Heart right ventricle (tissue), 16 donors: Measurements from ENCODE around the gene ATP2B2. TPM values are rescaled to one million over a fixed set of nuclear protein-coding genes. Genes with fewer than 3 reads are reported as not detected.

Experiments
- ATAC-seq, 8 donors: fragments of 200-7000 bp; cut with Tn5 transposase; one replicate each; pipeline ENCODE4 v1.9.1; 2020; ENCODE audit warnings: mild to moderate bottlenecking in 8 of 8, moderate library complexity in 8 of 8, moderate number of reproducible peaks in 1 of 8
- DNase-seq, 2 donors: peaks; one replicate each; pipeline ENCODE4 v3.0.0-alpha.2; 2020
- H3K27ac ChIP-seq, 10 donors: fragments of 200-600 bp; sonication (generic) in 2 of 10; one replicate each; pipeline versions ENCODE4 v1.5.0 to v1.8.0; 2020 to 2022; ENCODE audit warnings: mild to moderate bottlenecking in 3 of 10
- H3K27me3 ChIP-seq, 7 donors: fragments of 200-600 bp; one replicate each; pipeline ENCODE4 v1.8.0; 2021 to 2022; ENCODE audit warnings: mild to moderate bottlenecking in 2 of 7
- H3K36me3 ChIP-seq, 9 donors: fragments of 200-600 bp; sonication (generic) in 1 of 9; one replicate each; pipeline versions ENCODE4 v1.5.0 to v1.8.0; 2020 to 2022; ENCODE audit warnings: mild to moderate bottlenecking in 2 of 9
- H3K4me1 ChIP-seq, 9 donors: fragments of 200-600 bp; sonication (generic) in 1 of 9; one replicate each; pipeline versions ENCODE4 v1.5.0 to v1.8.0; 2020 to 2022; ENCODE audit warnings: mild to moderate bottlenecking in 4 of 9
- H3K4me3 ChIP-seq, 10 donors: fragments of 200-600 bp; sonication (generic) in 2 of 10; one replicate each; pipeline versions ENCODE4 v1.5.0 to v1.8.0; 2020 to 2022; ENCODE audit warnings: mild to moderate bottlenecking in 7 of 10, moderate library complexity in 2 of 10
- H3K9me3 ChIP-seq, 11 donors: fragments of 200-600 bp in 10 of 11; sonication (generic) in 2 of 11; one replicate each; pipeline versions ENCODE4 v1.5.0 to v1.8.0; 2013 to 2022; ENCODE audit warnings: mild to moderate bottlenecking in 2 of 11, control low read depth in 1 of 11, moderate library complexity in 1 of 11
- WGBS, 2 donors: extraction: QIAGEN DNeasy Blood & Tissue Kit; methylation state at CpG; one replicate each; pipeline ENCODE4 v1.1.7; 2013; ENCODE audit warnings: inconsistent platforms in 1 of 2; 5-methylcytosine and 5-hydroxymethylcytosine counted together
- intact Hi-C, 10 donors: fragments of 100-400 bp; cut with DNase I; formaldehyde crosslinking; loops; one replicate each; pipeline versions ENCODE4 v1.11.1 to v1.14.2; 2022
- polyA plus RNA-seq, 2 donors: library from polyadenylated mRNA; stranded (reverse); fragments of 200-250 nt; gene quantifications; one replicate each; pipeline ENCODE4 v1.2.3, GENCODE V29; 2013
- total RNA-seq, 10 donors: library from RNA; stranded (reverse); fragmentation: NEBNext Ultra II Directional in 3 of 10; extraction: Animal tissue kit (Norgen Biotek cat#: 25700) in 3 of 10; gene quantifications; one replicate each; pipeline versions ENCODE4 v1.2.1 to v1.2.4, GENCODE V29; 2021 to 2023
- TF ChIP-seq, protein P1 (sequence below), 9 donors: fragments of 200-600 bp; sonication (generic) in 2 of 9; IDR thresholded peaks; one replicate each; pipeline versions ENCODE4 v1.5.0 to v1.8.0; 2021 to 2022; ENCODE audit warnings: antibody characterized with exemption in 9 of 9, mild to moderate bottlenecking in 5 of 9, moderate library complexity in 1 of 9
- donor health status: Arrhythmogenic right ventricular cardiomyopathy.
- donor health status: ischemic (EF 13 %, LVEDD 7.1; RV severe dilation, severe dysfunction).
- donor health status: healthy with polysubstance abuse.
- donor health status: DM: no; HTN: yes; CAD: no.
- donor health status: DM: no; HTN: no; CAD: no.
- donor health status: ischemic (EF 25% LVEDD 6.9; RV normal size, moderate dysfunction).
- donor health status: ischemic (EF 25% LVEDD 5.7; RV mildly dilated, moderate dysfunction).
- donor health status: healthy.
- donor health status: DM: yes; HTN: yes; CAD: no.
- donor health status: Ischemic cardiomyopathy.
- donor health status: ischemic (EF 35%, LVEDD 5.7; RV mildly dilated, moderate dysfunction).
- donor health status: nonischemic (EF 11% LVEDD 7.7; RV severe dilation, severe dysfunction).
- donor health status: DM: yes; HTN: yes; CAD: no.
- donor health status: PGD.
- donor health status: ischemic (EF 29% LVEDD 5.4; RV normal size, mild dysfunction).
- donor health status: nonischemic (EF 23%, LVEDD 6.1; RV moderate dilation, normal function).

Gene ATP2B2
- total and polyA plus RNA-seq, 12 donors: under 0.01 to 0.30 (median 0.11) TPM; not detected in 4

DNA sequence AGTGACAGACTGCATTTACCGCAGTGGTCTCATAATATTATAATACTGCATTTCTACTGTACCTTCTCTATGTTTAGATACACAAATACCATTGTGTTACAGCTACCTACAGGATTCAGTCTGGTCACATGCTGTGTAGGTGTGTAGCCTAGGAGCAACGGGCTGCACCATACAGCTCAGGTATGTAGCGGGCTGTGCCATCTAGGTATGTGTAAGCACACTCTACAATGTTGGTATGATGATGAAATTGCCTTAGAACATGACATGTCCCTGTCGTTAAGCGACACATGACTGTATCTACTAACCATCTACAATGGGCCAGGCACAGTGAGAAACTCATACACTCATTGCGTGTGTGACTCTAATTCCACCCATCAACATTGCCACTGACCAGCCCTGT lies 99.0 kb downstream of the ATP2B2 start:
- H3K36me3 ChIP-seq: no peaks in the 10 kb centered on the region
- no peaks in the 10 kb centered on the region for H3K4me1 ChIP-seq
- ATAC-seq (no peak), DNase-seq (no peak)
- H3K27ac ChIP-seq: no peak overlapping the region
- 93 to 94% methylated on average over 6 of the region's 6 CpGs for WGBS, 2 donors
- TF ChIP-seq, protein P1, sequence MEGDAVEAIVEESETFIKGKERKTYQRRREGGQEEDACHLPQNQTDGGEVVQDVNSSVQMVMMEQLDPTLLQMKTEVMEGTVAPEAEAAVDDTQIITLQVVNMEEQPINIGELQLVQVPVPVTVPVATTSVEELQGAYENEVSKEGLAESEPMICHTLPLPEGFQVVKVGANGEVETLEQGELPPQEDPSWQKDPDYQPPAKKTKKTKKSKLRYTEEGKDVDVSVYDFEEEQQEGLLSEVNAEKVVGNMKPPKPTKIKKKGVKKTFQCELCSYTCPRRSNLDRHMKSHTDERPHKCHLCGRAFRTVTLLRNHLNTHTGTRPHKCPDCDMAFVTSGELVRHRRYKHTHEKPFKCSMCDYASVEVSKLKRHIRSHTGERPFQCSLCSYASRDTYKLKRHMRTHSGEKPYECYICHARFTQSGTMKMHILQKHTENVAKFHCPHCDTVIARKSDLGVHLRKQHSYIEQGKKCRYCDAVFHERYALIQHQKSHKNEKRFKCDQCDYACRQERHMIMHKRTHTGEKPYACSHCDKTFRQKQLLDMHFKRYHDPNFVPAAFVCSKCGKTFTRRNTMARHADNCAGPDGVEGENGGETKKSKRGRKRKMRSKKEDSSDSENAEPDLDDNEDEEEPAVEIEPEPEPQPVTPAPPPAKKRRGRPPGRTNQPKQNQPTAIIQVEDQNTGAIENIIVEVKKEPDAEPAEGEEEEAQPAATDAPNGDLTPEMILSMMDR (IDR thresholded peaks at IDR 0.05): no peak
- no peaks in the 10 kb centered on the region for H3K9me3 ChIP-seq
- no peak overlapping the region for H3K4me3 ChIP-seq
- intact Hi-C loops: no loop called here
- H3K27me3 ChIP-seq: no peaks in the 10 kb centered on the region

DNA sequence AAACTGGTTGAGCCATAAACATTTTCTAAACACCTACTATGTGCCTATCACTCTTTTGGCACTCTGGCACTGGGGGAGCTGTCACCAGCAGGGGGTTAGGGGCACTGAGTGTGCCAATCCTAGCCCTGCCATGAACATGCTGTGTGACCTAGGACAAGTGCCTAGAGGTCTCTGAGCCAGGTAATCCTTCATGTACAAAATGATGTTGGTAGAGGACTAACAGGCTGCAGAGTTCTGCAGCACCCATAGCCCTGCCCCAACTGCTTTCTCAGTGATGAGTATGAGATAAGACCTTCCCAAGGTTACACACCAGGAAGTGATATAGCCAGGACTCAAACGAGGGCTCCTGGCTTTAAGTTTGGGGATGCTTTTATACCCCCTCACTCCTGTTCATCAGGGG lies 99.6 kb downstream of the ATP2B2 start:
- no peak for ATAC-seq
- H3K36me3 ChIP-seq: no peaks in the 10 kb centered on the region
- intact Hi-C loops: no loop called here
- TF ChIP-seq, protein P1 (IDR thresholded peaks at IDR 0.05): no peak
- no peaks in the 10 kb centered on the region for H3K27me3 ChIP-seq
- no peak overlapping the region for H3K27ac ChIP-seq
- H3K9me3 ChIP-seq: no peaks in the 10 kb centered on the region
- WGBS, 2 donors: 46 to 49% methylated on average over 1 of the region's 1 CpG
- no peak overlapping the region for H3K4me3 ChIP-seq
- no peak for DNase-seq
- H3K4me1 ChIP-seq: no peaks in the 10 kb centered on the region

DNA sequence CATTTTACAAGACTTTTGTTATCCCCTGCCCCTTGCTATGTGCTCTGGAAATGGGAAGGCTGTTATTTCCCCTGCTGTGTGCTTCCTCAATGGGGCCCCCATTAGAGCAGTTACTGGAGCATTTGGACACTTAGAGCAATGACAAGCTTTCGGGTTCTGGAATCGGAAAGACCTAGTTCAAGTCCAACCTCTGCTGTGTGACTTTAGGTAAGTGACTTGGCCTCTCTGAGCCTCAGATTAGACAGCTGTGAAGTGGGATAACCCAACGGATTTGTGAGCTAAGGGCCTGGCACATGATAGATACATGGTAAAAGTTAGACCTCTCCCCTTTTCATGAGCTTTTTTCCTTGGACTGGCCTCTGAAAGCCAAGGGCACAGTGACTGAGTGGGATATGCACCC lies 100.5 kb downstream of the ATP2B2 start:
- Histone ChIP-seq H3K9me3 (no peaks in the 10 kb centered on the region), H3K4me3 (no peak overlapping the region), H3K27me3 (no peaks in the 10 kb centered on the region), H3K36me3 (no peaks in the 10 kb centered on the region), H3K27ac (no peak overlapping the region), H3K4me1 (no peaks in the 10 kb centered on the region)
- intact Hi-C loops: no loop called here
- TF ChIP-seq, protein P1 (IDR thresholded peaks at IDR 0.05): no peak
- ATAC-seq (no peak), DNase-seq (no peak)
- WGBS, 2 donors: 86 to 87% methylated on average over 3 of the region's 3 CpGs

DNA sequence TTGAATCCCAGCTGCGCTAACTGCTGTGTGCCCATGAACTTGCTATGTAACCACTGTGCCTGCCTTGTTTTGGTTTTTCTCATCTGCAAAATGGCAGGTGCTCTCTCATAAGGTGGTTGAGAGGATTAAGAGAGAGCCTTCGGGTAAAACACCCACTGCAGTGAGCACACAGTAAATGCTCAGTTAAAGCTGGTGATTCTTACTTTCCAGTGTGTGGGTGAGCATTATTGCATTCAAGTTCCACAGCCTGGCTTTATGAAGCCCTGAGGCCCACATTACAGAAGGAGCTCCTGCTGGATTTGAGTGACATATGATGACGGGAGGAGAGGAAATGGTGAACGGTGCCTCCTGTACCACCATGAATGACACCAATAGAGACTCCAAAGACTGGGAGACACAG lies 101.0 kb downstream of the ATP2B2 start:
- ATAC-seq: no peak
- no peak for DNase-seq
- TF ChIP-seq, protein P1 (IDR thresholded peaks at IDR 0.05): no peak
- 79 to 82% methylated on average over 4 of the region's 4 CpGs for WGBS, 2 donors
- no peaks in the 10 kb centered on the region for H3K9me3 ChIP-seq
- no peak overlapping the region for H3K4me3 ChIP-seq
- no peak overlapping the region for H3K27ac ChIP-seq
- H3K36me3 ChIP-seq: no peaks in the 10 kb centered on the region
- intact Hi-C loops: no loop called here
- no peaks in the 10 kb centered on the region for H3K27me3 ChIP-seq
- no peaks in the 10 kb centered on the region for H3K4me1 ChIP-seq
